HG02938 (cell line): Measurements from ENCODE around the gene DMRTC1B.
A peak's percentile ranks its signal among the peaks of the same experiment; 100 is the strongest.
"Not testable (repeated sequence)": the region's sequence is repeated elsewhere in the genome, so short reads cannot be mapped to it uniquely, and the experiment has no call there.

Experiments used
- ATAC-seq: cut with Tn5 transposase; IDR thresholded peaks from one replicate; pipeline ENCODE4 v1.9.1; 2021; ENCODE audit warnings: mild to moderate bottlenecking, moderate library complexity; ENCODE audit not compliant: unreplicated experiment

DMRTC1B gene

GRCh38 chrX:72776653-72777466 lies at the start of gene DMRTC1B:
TSS of gene DMRTC1B (plus strand) at chrX:72776890. CDS start at chrX:72845136, 68,246 bp downstream.
- ATAC-seq = peak; percentile 77

- ATAC-seq = no peak
Observed at GRCh38 chrX:72727846-72728245, 48.8 kb upstream of the DMRTC1B start.

- ATAC-seq = not testable (repeated sequence)
Observed at GRCh38 chrX:72733636-72734035, 43.1 kb upstream of the DMRTC1B start.

- no peak for ATAC-seq
Observed at GRCh38 chrX:72735561-72735960, 41.1 kb upstream of the DMRTC1B start.

- not testable (repeated sequence) for ATAC-seq
Observed at GRCh38 chrX:72745546-72745945, 31.1 kb upstream of the DMRTC1B start.

GRCh38 chrX:72748545-72748944 lies 28.1 kb upstream of the DMRTC1B start:
- ATAC-seq = not testable (repeated sequence)

GRCh38 chrX:72760454-72760853 lies 16.2 kb upstream of the DMRTC1B start:
- not testable (repeated sequence) for ATAC-seq

- peak; percentile 68 for ATAC-seq
Observed at GRCh38 chrX:72777467-72777790, 739 bp downstream of the DMRTC1B start.

GRCh38 chrX:72778146-72778545 lies 1.5 kb downstream of the DMRTC1B start:
- ATAC-seq = not testable (repeated sequence)

GRCh38 chrX:72782560-72782959 lies 5.9 kb downstream of the DMRTC1B start, which contains the start of gene FAM236B:
TSS of gene FAM236B (minus strand) at chrX:72782660. CDS start at chrX:72782560, 100 bp downstream.
- not testable (repeated sequence) for ATAC-seq

- ATAC-seq = not testable (repeated sequence)
Observed at GRCh38 chrX:72783365-72783936, 6.8 kb downstream of the DMRTC1B start.

- ATAC-seq = not testable (repeated sequence)
Observed at GRCh38 chrX:72783964-72784363, 7.3 kb downstream of the DMRTC1B start.

- not testable (repeated sequence) for ATAC-seq
Observed at GRCh38 chrX:72788142-72788541, 11.5 kb downstream of the DMRTC1B start.

GRCh38 chrX:72790390-72790789 lies 13.7 kb downstream of the DMRTC1B start:
- not testable (repeated sequence) for ATAC-seq

- not testable (repeated sequence) for ATAC-seq
Observed at GRCh38 chrX:72808110-72808509, 31.4 kb downstream of the DMRTC1B start, which contains the start of gene FAM236D. TSS of gene FAM236D (minus strand) at chrX:72808210. CDS start at chrX:72808110, 100 bp downstream.

GRCh38 chrX:72830701-72831100 lies 54.0 kb downstream of the DMRTC1B start:
- not testable (repeated sequence) for ATAC-seq

- not testable (repeated sequence) for ATAC-seq
Observed at GRCh38 chrX:72837532-72837931, 60.8 kb downstream of the DMRTC1B start.

GRCh38 chrX:72882898-72883297 lies 106.2 kb downstream of the DMRTC1B start:
- ATAC-seq = not testable (repeated sequence)

GRCh38 chrX:72889740-72890139 lies 113.0 kb downstream of the DMRTC1B start:
- not testable (repeated sequence) for ATAC-seq
